ENCODE results near the gene LPP.

- TF ChIP-seq POLR2AphosphoS5 (IDR thresholded peaks at IDR 0.05; ENCODE audit: low read depth, low read length): no peak
- TF ChIP-seq, protein P1, sequence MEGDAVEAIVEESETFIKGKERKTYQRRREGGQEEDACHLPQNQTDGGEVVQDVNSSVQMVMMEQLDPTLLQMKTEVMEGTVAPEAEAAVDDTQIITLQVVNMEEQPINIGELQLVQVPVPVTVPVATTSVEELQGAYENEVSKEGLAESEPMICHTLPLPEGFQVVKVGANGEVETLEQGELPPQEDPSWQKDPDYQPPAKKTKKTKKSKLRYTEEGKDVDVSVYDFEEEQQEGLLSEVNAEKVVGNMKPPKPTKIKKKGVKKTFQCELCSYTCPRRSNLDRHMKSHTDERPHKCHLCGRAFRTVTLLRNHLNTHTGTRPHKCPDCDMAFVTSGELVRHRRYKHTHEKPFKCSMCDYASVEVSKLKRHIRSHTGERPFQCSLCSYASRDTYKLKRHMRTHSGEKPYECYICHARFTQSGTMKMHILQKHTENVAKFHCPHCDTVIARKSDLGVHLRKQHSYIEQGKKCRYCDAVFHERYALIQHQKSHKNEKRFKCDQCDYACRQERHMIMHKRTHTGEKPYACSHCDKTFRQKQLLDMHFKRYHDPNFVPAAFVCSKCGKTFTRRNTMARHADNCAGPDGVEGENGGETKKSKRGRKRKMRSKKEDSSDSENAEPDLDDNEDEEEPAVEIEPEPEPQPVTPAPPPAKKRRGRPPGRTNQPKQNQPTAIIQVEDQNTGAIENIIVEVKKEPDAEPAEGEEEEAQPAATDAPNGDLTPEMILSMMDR (IDR thresholded peaks at IDR 0.05 in 2 of 3, conservative IDR thresholded peaks at IDR 0.05 in 1 of 3; ENCODE audit: borderline replicate concordance in 1 of 3, insufficient read depth in 1 of 3, low read depth in 2 of 3, low read length in 2 of 3): no peak
- no peak for TF ChIP-seq EZH2 (IDR thresholded peaks at IDR 0.05)
- no peak for TF ChIP-seq EZH2phosphoT487 (IDR thresholded peaks at IDR 0.05; ENCODE audit: borderline replicate concordance)
- TF ChIP-seq POLR2A (IDR thresholded peaks at IDR 0.05; ENCODE audit: borderline replicate concordance, extremely low read depth, insufficient read depth, insufficient read length): no peak
- TF ChIP-seq ELF1 (IDR thresholded peaks at IDR 0.05; ENCODE audit: borderline replicate concordance, low read depth): no peak
- no peak for TF ChIP-seq SP1 (IDR thresholded peaks at IDR 0.05; ENCODE audit: low read depth)
- TF ChIP-seq EGR1 (IDR thresholded peaks at IDR 0.05; ENCODE audit: low read depth): no peak
- TF ChIP-seq, protein P2, sequence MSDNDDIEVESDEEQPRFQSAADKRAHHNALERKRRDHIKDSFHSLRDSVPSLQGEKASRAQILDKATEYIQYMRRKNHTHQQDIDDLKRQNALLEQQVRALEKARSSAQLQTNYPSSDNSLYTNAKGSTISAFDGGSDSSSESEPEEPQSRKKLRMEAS (IDR thresholded peaks at IDR 0.05): no peak
- TF ChIP-seq, protein P3, sequence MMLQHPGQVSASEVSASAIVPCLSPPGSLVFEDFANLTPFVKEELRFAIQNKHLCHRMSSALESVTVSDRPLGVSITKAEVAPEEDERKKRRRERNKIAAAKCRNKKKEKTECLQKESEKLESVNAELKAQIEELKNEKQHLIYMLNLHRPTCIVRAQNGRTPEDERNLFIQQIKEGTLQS (IDR thresholded peaks at IDR 0.05): no peak
Observed at GRCh38 chr3:188728371-188728896, 574.5 kb downstream of the LPP start.
